Muscle of leg (tissue), 11 donors: ENCODE results near the gene RPL31. TPM values are rescaled to one million over a fixed set of nuclear protein-coding genes. Genes with fewer than 3 reads are reported as not detected.

Experiments used
- DNase-seq: peaks from one replicate; pipeline ENCODE4 v3.0.0; 2013
- H3K27ac ChIP-seq: one replicate; pipeline ENCODE4 v1.5.1; 2013; ENCODE audit warnings: mild to moderate bottlenecking, low read length, control low read depth
- H3K27me3 ChIP-seq: one replicate; pipeline ENCODE4 v1.6.1; 2013; ENCODE audit warnings: low read length; ENCODE audit not compliant: control insufficient read depth, insufficient read depth
- H3K36me3 ChIP-seq: one replicate; pipeline ENCODE4 v1.6.1; 2013; ENCODE audit warnings: low read length; ENCODE audit not compliant: control insufficient read depth, insufficient read depth
- H3K4me1 ChIP-seq: one replicate; pipeline ENCODE4 v1.6.1; 2013; ENCODE audit warnings: low read length; ENCODE audit not compliant: control insufficient read depth, insufficient read depth
- H3K4me3 ChIP-seq: one replicate; pipeline ENCODE4 v1.5.1; 2013; ENCODE audit warnings: low read length, control low read depth
- H3K9me3 ChIP-seq: replicated peaks from 2 replicates; pipeline ENCODE4 v1.6.1; 2013; ENCODE audit warnings: low read depth, low read length; ENCODE audit not compliant: control insufficient read depth
- WGBS: methylation state at CpG from one replicate; pipeline ENCODE4 v1.1.5; 2013; ENCODE audit warnings: missing lambda C conversion rate; ENCODE audit not compliant: insufficient coverage; 5-methylcytosine and 5-hydroxymethylcytosine counted together
- polyA plus RNA-seq, 8 donors: library from polyadenylated mRNA; unstranded; fragments of 120-200 nt; gene quantifications; one replicate each; pipeline versions ENCODE4 v1.2.1 to v1.2.3, GENCODE V29; 2013; ENCODE audit warnings: inconsistent platforms in 1 of 8, low replicate concordance in 1 of 8; ENCODE audit not compliant: insufficient read length in 8 of 8, insufficient read depth in 1 of 8
- total RNA-seq: library from RNA; stranded (reverse); fragments of 120-200 nt; gene quantifications from one replicate; pipeline ENCODE4 v1.2.4, GENCODE V29; 2013

The RPL31 gene
- total and polyA plus RNA-seq, 9 donors, result 3,265 to 5,883 (median 3,883) TPM

DNA sequence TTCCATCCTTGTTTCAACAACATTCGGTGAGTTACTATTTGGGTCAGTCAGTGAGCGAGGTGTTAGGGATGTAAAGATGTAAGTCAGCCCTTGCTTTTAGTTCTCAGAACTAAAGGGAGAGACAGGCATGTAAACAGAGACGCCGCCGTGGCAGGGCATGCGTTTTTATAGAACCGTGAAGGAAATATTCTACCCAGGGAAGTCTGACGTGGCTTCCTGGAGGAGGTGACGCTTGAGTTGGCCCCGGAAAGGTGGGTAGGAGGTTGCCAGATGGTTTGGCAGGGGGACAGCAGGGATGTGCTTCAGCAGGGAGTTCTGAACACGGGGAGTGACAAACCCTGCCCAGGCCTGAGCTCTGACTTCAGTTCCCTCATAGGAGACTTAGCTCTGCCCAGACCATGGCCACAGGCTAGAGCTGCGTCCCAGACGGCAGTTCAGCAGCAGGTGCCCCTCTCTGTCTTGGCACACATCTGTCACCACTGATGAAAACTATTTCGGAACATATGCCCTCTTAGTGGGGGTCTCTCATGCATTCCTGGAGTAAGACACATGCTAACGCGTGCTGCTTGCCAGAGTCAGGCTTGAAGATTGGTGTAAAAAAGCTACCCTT, 23.4 kb upstream of the RPL31 start:
- H3K4me3 ChIP-seq, result no peak overlapping the region
- 32% methylated on average over 12 of the region's 16 CpGs for WGBS
- peak; percentile 62 for DNase-seq
- peaks cover 20% of the 10 kb centered on the region for H3K4me1 ChIP-seq
- H3K27me3 ChIP-seq, result no peaks in the 10 kb centered on the region
- no peaks in the 10 kb centered on the region for H3K9me3 ChIP-seq
- H3K27ac ChIP-seq, result peak overlapping the region; percentile 78
- peaks cover 10% of the 10 kb centered on the region for H3K36me3 ChIP-seq

DNA sequence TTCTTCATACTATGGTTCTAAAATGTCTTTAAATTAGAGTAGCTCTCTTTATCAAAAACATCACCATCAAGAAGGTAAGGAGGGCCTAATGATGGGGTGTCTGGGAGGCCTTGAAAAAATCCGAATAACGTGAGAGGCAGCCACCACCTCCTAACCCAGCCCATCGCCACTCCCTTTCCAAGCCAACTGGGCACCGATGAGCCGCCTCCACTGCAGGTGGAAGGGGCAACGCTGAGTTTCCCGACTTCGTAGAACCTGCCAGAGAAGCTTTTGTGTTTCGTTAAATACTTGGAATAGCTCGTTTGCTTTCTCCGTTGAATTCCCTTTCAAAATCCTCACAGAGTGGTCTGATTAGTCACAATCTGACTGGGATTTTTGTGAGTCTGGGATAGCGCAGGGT, 22.0 kb upstream of the RPL31 start:
- Histone ChIP-seq H3K36me3 (peaks cover 10% of the 10 kb centered on the region), H3K4me1 (peaks cover 20% of the 10 kb centered on the region), H3K27ac (no peak overlapping the region), H3K27me3 (no peaks in the 10 kb centered on the region), H3K4me3 (no peak overlapping the region), H3K9me3 (no peaks in the 10 kb centered on the region)
- no peak for DNase-seq
- 92% methylated on average over 8 of the region's 12 CpGs for WGBS

DNA sequence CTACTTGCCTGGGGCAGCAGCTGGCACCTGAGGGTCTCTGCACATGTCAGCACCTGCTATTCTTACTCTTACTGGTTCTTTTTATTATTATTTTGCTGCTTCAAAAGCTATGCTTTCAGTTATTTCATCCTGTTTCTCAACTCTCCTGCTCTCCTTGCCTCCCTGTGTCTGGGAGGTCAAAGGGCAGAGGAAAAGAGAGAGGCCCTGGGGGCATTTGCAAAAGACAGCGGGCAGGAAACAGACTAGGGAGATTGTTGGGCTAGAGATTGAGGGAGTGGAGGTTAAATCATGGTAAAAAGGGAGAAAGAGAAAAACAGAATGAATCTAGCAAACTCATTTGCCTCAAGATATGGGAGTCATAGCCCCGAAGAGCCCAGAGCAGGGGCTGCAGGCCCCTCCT, 21.1 kb upstream of the RPL31 start:
- Histone ChIP-seq H3K4me1 (peaks cover 20% of the 10 kb centered on the region), H3K4me3 (no peak overlapping the region), H3K27ac (no peak overlapping the region), H3K27me3 (no peaks in the 10 kb centered on the region), H3K9me3 (no peaks in the 10 kb centered on the region), H3K36me3 (peaks cover 10% of the 10 kb centered on the region)
- DNase-seq, result no peak
- 71% methylated on average over 1 of the region's 2 CpGs for WGBS

DNA sequence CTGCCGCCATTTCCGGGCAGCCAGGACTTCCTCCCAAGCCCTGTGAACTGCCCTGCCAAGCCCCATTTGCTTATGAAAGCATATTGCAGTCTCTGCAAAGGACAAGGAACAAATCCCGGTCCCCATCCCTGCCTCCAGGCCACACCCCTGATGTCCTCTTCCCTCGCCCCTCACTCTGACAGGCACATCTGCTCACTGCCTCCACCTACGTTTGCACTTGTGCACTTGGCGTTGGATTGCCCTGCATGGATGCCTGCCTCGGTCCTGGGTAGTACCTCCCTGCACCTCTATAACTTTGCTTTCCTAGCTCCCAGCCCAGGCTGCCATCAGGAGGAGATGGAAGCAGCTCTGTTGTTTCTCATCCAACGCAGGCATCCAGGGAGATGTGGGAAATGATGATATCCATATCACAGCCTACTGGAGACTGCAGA, 19.6 kb upstream of the RPL31 start:
- H3K9me3 ChIP-seq, result no peaks in the 10 kb centered on the region
- peaks cover 8% of the 10 kb centered on the region for H3K36me3 ChIP-seq
- 79% methylated on average over 6 of the region's 8 CpGs for WGBS
- H3K4me3 ChIP-seq, result no peak overlapping the region
- H3K4me1 ChIP-seq, result peaks cover 6% of the 10 kb centered on the region
- H3K27me3 ChIP-seq, result no peaks in the 10 kb centered on the region
- DNase-seq, result no peak
- H3K27ac ChIP-seq, result no peak overlapping the region

DNA sequence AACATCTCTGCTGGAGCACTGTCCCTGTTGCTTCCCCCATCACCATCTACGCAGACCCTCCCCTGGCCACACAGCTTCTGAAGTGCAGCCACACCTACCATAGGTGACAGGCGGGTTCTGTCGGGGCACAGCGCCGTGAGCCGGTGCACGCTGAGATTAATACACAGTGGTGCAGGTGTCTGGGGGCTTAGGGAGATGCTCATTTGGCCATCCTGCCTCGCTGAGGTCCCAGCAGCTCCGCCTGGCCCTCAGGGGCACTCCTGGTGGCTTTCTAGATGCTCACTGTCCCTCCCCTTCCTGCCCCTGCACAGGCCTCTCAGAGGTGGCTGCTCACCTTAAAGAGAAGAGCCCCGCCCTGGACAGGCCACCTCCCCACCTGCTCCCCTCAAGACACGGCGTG, 18.9 kb upstream of the RPL31 start:
- 90% methylated on average over 6 of the region's 12 CpGs for WGBS
- DNase-seq, result no peak
- no peaks in the 10 kb centered on the region for H3K9me3 ChIP-seq
- H3K36me3 ChIP-seq, result peaks cover 6% of the 10 kb centered on the region
- no peak overlapping the region for H3K4me3 ChIP-seq
- H3K4me1 ChIP-seq, result peaks cover 5% of the 10 kb centered on the region
- H3K27ac ChIP-seq, result no peak overlapping the region
- H3K27me3 ChIP-seq, result no peaks in the 10 kb centered on the region

DNA sequence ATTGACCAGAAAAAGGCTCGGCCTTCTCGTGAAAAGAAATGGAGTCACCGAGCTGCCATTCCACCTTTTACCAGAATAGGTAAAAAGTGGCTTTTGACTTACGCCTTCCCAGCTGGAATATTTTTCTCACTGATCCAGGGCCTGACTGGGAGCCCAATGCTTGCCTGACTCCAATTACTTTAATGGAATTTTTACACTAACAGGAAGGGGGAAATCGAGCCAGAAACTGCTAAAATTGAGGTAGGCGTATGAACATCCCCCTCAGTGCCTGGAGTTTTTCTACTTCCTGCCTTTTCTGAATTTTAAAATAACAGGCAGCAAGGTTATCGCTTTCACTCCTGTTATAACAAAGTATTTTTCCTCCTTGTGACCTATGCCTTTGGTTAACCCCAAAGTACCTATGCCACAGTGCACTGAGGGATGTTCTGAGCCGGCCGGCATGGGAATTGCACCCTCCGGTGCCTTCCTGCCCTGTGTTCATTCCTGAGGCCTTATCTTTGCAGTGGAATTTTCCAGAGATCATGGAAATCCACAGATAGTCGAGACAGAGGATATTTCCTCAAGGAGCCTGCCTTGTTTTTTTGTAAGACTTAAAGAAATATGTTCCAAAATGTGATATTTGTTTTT, 18.3 kb upstream of the RPL31 start:
- H3K9me3 ChIP-seq, result no peaks in the 10 kb centered on the region
- no peak overlapping the region for H3K4me3 ChIP-seq
- no peaks in the 10 kb centered on the region for H3K27me3 ChIP-seq
- WGBS, result 74% methylated on average over 4 of the region's 11 CpGs
- peaks cover 2% of the 10 kb centered on the region for H3K4me1 ChIP-seq
- peak; percentile 51 for DNase-seq
- peaks cover 4% of the 10 kb centered on the region for H3K36me3 ChIP-seq
- H3K27ac ChIP-seq, result no peak overlapping the region

DNA sequence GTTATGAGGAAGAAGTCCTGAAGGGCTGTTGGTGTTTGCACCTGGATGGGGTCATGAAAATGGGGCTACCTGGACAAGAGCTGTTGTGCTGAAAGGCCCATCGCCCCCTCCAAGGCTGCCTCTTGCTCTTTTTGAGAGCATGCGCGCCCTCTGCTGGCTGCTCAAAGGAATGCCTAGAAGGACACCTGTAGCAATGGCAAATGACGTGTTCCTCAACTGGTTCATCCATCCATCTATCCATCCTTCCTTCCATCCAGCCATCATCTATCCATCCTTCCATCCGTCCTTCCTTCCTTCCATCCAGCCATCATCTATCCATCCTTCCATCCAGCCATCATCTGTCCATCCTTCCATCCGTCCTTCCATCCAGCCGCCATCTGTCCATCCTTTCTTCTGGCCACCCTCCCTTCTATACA, 17.2 kb upstream of the RPL31 start:
- peak; percentile 80 for DNase-seq
- Histone ChIP-seq H3K27ac (no peak overlapping the region), H3K36me3 (peaks cover 4% of the 10 kb centered on the region)

DNA sequence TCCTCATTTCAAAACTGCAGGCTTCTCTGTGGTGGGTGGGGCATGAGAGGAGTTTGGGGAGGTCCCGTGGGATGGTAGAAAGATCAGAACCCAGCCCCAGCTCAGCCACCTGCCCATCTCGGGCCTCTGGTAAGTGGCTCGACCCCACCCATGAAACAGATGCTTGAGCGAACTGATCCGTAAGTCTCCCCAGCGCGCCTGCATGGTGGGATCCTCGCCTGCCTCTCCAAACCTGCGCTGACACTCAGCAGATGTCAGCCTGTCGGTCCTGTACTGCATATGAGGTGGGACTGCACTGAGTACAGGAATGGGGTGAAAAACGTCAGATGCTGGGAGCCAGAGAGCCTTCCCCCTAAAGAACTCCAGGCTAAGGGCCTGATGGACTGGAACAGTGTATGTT, 15.9 kb upstream of the RPL31 start:
- H3K27ac ChIP-seq, result no peak overlapping the region
- peaks cover 2% of the 10 kb centered on the region for H3K36me3 ChIP-seq

More for the DNA sequence above, 17.2 kb upstream of the RPL31 start:
- no peak overlapping the region for H3K4me3 ChIP-seq
- no peaks in the 10 kb centered on the region for H3K27me3 ChIP-seq
- no peaks in the 10 kb centered on the region for H3K9me3 ChIP-seq
- 28% methylated on average over 7 of the region's 7 CpGs for WGBS
- no peaks in the 10 kb centered on the region for H3K4me1 ChIP-seq

DNA sequence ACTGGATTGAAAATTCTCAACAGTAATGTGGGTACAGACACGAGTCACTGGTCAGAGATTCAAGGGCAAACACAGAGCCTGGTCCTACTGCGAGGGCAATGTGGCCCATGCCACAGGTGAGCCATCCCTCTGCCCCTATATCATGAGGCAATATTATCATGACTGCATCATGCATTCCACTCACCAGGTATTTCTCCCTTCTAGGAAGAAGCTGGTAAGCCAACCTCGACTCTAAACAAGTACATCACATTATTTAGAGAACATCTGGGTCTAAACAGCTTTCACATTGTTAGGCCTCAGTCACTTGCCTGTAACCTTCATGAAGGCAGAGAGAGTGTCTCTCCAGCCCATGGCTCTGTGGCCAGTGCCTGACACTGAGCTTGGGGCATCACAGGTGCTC, 14.6 kb upstream of the RPL31 start:
- Histone ChIP-seq H3K4me1 (no peaks in the 10 kb centered on the region), H3K27me3 (no peaks in the 10 kb centered on the region), H3K27ac (no peak overlapping the region), H3K36me3 (peaks cover 2% of the 10 kb centered on the region), H3K9me3 (no peaks in the 10 kb centered on the region), H3K4me3 (no peak overlapping the region)
- no peak for DNase-seq
- WGBS, result 80% methylated on average over 3 of the region's 3 CpGs

More for the DNA sequence above, 15.9 kb upstream of the RPL31 start:
- no peak for DNase-seq
- no peaks in the 10 kb centered on the region for H3K4me1 ChIP-seq
- H3K27me3 ChIP-seq, result no peaks in the 10 kb centered on the region
- 72% methylated on average over 10 of the region's 11 CpGs for WGBS
- H3K9me3 ChIP-seq, result no peaks in the 10 kb centered on the region
- no peak overlapping the region for H3K4me3 ChIP-seq

DNA sequence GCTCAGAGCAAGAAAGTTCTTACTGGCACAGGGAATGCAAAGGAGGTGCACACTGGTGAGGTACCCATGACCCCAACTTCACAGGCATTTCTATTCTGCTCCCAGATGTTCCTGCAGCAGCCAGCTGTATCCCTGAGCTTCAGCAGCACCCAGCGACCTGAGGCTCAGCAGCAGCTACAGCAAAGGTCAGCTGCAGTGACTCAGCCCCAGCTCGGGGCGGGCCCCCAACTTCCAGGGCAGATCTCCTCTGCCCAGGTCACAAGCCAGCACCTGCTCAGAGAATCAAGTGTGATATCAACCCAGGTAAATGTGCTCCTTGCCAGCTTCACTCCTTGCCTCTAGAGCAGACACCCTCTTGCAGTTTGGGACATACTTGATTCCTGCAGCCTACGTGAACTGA, 14.1 kb upstream of the RPL31 start:
- 81% methylated on average over 3 of the region's 4 CpGs for WGBS
- Histone ChIP-seq H3K27me3 (no peaks in the 10 kb centered on the region), H3K36me3 (no peaks in the 10 kb centered on the region), H3K9me3 (no peaks in the 10 kb centered on the region), H3K4me1 (no peaks in the 10 kb centered on the region), H3K4me3 (no peak overlapping the region), H3K27ac (no peak overlapping the region)
- no peak for DNase-seq
